GM18870 (cell line): ENCODE measurements around the gene RPL23.
A peak's percentile ranks its signal among the peaks of the same experiment; 100 is the strongest.

Source experiments
- ATAC-seq: cut with Tn5 transposase; IDR thresholded peaks from one replicate; pipeline ENCODE4 v1.9.1; 2021; ENCODE audit warnings: moderate library complexity; ENCODE audit not compliant: unreplicated experiment

Gene RPL23

DNA sequence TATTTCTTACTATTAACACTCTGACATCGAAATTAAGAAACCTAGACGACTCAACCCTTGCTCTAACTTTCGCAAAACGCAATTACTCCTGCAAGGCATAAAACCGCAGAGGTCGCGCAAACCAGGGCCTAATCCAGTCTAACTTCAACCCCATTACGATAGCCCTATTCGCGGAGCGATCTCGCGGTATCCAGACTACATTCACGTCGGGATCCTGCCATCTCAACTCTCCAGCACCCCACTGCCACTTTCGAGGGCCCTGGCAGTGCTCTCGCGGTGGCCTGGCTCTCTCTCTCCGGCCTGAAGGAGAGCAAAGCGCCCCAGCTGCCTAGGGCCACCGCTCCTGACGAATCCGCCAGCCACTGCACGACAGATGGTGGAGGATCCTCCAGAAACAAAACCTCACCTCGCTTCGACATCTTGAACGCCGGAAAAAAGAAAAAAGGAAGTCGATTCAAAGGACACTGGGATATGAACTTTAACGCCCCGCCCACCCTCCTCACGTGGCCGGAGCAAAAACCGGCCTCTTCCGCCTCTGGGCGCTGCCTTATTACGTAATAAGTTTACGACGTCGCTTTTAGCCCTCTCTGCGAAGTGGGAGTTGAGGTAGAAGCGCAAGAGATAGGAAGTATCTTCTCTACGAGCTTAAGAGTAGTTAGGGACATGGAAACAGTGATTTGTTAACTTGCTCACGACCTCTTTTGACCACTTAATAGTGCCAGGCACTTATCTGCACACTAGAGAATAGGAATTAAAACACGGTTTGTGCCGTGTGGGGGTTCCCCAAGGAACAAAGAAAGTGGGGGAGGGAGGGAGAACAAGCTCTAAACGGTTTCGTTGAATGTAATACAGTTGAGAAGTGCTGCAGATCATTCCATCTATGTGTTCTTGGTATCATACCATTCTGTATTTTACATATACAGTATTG is at the start of gene RPL23:
Gene RPL23, minus strand, starts transcription at position 430 of the 928 bp plus-strand sequence. Its CDS starts 11 bp downstream, at position 419.
- peak; percentile 59 for ATAC-seq

DNA sequence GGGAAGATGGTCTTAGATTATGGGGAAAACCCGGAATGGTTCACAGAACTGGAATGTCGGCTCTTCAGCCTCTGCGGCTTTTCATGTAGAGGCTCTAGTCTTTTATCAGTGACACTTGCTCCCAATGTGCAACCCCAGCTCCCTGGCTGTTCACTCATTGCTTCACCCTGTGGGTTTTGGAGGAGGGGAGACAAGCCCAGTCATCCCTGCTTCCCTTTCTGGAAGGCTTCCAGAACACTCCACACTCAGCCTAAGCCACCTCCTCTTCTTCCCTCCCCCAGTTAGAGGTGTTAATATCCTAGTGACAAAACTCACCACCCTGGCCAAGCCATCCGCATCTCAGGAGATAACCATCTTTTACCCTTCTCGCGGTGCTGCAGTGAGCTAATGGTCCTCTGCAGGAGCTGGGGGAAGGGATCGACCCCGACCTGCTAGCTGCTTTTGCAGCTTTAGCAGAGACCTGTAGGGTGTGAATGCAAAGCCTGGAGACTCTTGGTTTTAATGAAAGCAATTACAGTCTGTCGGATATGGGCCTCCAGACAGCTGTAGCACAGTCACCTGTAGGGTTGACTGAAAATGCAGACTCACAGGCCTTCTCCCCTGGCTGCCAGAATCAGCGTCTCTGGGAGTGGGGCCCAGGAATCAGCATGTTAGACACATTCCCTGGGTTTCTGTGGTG is 47.6 kb upstream of the RPL23 start:
- ATAC-seq, result no peak

DNA sequence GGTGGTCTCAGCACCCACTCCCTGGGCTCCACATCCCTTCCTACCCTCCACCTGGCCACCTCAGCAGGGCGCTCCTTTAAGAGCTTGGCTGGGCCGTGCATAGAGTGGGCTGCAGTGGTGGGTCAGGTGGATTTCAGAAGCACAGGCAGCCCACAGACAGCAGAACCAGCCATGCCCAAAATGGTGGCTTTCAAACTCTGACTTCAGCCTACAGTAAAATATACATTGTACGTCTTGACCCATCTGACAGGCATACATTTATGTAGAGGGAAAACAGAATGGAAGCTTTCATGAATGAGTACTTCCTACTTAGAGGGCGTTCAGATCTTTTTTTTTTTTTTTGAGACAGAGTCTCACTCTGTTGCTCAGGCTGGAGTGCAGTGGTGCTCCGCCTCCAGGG is 45.9 kb upstream of the RPL23 start:
- no peak for ATAC-seq

DNA sequence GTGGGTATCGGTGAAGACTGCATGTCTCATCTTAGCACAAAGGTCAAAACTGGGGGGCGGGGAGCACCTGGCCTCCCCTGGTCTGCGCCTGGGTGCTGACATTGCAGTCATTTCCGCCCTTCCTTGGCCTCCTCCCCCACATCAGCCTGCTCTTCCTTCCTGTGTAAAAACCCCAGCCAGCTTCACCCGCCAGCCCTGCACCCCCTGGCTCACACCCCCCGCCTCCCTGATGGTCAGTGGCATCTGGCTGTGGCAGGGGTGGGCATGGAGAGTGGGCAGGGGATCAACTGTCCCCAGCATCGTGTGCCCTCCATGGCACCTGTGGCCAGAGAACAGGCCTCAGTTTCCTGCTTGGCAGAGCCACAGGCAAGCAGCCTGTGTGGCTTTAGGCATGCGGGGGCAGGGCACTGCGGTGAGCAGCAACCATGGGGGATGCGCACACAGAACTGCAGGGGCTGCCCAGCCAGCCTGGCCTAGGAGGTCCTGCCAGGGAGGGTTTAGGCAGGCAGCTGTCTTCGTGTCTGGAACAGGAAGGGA is 45.4 kb upstream of the RPL23 start:
- peak; percentile 70 for ATAC-seq

- no peak for ATAC-seq
These were observed 44.8 kb upstream of the RPL23 start for GRCh38 chr17:38898291-38898679.

- no peak for ATAC-seq
These were observed 44.3 kb upstream of the RPL23 start for GRCh38 chr17:38897671-38898290.

GRCh38 chr17:38897176-38897575 is 43.7 kb upstream of the RPL23 start:
- no peak for ATAC-seq

DNA sequence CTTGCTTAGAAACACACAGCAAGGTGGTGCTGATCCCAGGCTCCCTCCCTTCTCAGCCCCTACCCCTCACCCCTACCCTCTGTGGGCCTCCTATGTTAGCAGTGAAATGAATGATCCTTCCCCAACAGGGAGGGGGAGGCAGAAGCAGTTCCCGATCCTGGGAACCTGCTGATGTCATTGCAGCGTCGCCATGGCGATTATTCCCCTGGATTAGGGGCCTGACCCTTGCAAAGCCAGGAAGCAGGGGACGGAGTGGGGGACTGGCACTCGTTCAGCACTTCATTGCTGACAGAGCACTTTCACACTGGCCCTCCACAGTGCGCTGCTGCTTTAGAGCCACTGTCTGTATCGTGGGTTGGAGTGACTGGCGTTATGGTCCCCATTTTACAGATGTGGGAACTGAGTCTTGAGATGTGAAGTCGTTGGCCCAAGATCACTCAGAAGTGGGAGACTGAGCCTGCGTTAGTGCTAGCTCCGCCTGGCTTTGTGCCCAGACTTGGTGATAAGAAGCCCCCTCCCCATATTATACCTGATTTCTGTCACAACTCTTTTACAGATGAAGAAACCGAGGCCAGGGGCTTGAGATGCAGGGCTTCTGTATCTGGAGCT is 42.9 kb upstream of the RPL23 start:
- no peak for ATAC-seq

GRCh38 chr17:38894276-38894675 is 40.8 kb upstream of the RPL23 start:
- ATAC-seq, result no peak

DNA sequence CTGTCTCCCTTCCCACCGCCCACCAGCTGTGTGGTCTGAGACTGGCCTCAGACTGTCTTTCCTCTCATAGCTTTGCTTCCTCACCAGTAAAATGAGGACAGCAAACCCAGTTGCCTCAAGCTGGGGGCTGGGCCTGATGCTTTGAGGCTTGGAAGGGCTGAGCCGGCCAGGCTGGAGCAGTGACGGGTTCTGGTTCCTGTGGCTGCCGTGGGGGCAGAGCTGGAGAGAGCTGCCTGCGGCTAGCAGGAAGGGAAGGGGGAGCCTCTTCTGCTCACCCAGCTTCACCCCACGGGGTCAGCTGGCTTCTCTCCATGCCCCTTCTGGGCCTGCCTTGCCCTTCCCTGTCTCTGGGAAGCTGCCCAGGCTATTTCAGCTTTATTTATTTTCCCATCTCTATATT is 40.1 kb upstream of the RPL23 start:
- no peak for ATAC-seq

DNA sequence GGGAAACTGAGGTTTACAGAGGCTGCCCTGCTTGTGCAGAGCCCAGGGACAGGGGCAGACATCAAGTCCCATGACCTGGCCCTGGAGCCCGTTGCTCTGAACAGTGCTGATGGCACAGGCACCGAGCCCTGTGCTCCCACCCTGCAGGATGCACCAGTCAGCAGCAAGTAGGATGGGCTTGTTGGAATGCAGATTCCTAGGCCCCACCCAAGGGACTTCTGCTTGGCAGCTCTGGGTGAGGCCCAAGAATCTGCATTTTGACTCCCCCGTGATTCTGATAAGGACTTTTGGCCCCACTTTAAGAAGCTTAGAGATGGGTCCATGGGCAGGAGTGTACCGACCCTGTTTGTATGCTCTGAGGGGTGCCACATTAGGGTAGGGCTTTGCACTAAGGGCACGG is 39.6 kb upstream of the RPL23 start:
- no peak for ATAC-seq

GRCh38 chr17:38892620-38893019 is 39.1 kb upstream of the RPL23 start:
- no peak for ATAC-seq

DNA sequence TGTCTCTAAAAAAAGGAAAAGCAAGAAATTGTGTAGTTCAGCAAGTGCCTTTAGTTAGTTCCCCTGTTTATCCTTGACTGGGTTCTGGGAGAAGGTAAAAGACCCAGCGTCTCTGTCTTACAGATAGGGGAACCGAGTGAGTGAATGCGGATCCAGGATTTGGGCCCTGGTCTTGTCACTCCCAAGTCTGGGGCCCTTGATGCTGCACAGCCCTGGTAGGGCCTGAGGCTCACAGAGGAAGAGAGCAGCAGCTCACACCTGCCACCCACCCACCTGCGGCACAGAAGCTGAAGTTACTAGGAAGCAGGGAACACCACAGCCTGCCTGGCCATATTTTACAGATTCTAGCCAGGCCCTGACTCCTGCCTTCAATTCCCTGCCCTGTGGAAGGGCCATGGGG is 38.6 kb upstream of the RPL23 start:
- no peak for ATAC-seq

- no peak for ATAC-seq
These were observed 37.9 kb upstream of the RPL23 start for GRCh38 chr17:38891441-38891840.

GRCh38 chr17:38890410-38890746 is 36.9 kb upstream of the RPL23 start:
- ATAC-seq, result no peak

DNA sequence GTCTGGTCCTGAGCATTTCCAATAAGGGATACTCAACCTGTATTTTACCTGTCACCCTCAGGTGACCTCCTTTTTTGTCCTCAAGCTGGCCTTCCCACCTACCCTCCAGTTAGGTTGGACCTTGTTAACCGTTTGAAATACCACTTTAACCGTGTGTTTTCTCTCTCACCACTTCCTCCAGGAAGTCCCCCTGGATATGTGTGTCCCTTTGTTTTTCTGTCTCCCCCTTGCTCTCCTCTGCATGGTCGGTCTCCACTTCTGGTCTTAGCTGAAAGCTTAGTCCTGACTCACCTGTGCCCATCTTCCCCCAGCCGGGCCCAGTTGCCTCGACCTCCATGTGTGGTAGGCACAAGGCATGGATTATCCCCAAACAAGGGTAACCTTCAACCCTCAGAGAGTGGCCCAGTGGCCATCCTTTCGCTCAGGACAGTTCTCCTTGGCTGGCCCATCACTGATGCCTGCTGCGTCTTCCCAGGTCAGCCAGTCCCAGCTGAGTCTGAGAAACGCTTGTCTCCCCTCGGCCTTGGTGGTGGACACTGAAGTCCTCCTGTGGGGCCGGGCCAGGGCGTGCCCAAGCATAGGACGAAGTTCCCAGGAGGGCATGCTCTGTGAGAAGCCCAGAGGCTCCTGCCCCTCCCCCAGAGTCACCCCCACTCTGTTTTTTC is 36.4 kb upstream of the RPL23 start:
- ATAC-seq, result no peak

- ATAC-seq, result no peak
These were observed 35.3 kb upstream of the RPL23 start for GRCh38 chr17:38888842-38889241.

GRCh38 chr17:38886643-38887010 is 33.1 kb upstream of the RPL23 start:
- no peak for ATAC-seq

GRCh38 chr17:38885728-38886642 is 32.5 kb upstream of the RPL23 start:
- no peak for ATAC-seq
